Lung (tissue), 12 donors: ENCODE results near the gene TMEM223. TPM values are rescaled to one million over a fixed set of nuclear protein-coding genes. Genes with fewer than 3 reads are reported as not detected.
"Not testable (repeated sequence)": the region's sequence is repeated elsewhere in the genome, so short reads cannot be mapped to it uniquely, and the experiment has no call there.

Source experiments
- ATAC-seq: fragments of 200-7000 bp; cut with Tn5 transposase; one replicate; pipeline ENCODE4 v1.9.1; 2020; ENCODE audit warnings: moderate number of reproducible peaks; ENCODE audit not compliant: insufficient read depth, low FRiP score
- DNase-seq, 3 donors: peaks; one replicate each; pipeline ENCODE4 v3.0.0-alpha.2; 2013 to 2017
- H3K27ac ChIP-seq, 2 donors: one replicate each; pipeline ENCODE4 v1.5.1; 2013; ENCODE audit warnings: mild to moderate bottlenecking in 2 of 2, moderate library complexity in 2 of 2, control low read depth in 1 of 2, inconsistent platforms in 1 of 2, low read depth in 1 of 2, low read length in 1 of 2
- H3K27me3 ChIP-seq, 3 donors: one replicate each; pipeline ENCODE4 v1.5.1; 2013; ENCODE audit warnings: low read length in 2 of 3; ENCODE audit not compliant: control insufficient read depth in 3 of 3, insufficient read depth in 3 of 3
- H3K36me3 ChIP-seq, 4 donors: one replicate each; pipeline ENCODE4 v1.5.1; 2013; ENCODE audit warnings: low read length in 4 of 4, mild to moderate bottlenecking in 1 of 4, moderate library complexity in 1 of 4; ENCODE audit not compliant: control insufficient read depth in 4 of 4, insufficient read depth in 4 of 4
- H3K4me1 ChIP-seq, 5 donors: one replicate each; pipeline ENCODE4 v1.5.1; 2013; ENCODE audit warnings: low read length in 5 of 5, mild to moderate bottlenecking in 2 of 5, moderate library complexity in 1 of 5; ENCODE audit not compliant: control insufficient read depth in 5 of 5, insufficient read depth in 5 of 5
- H3K4me3 ChIP-seq: one replicate; pipeline ENCODE4 v1.5.1; 2013; ENCODE audit warnings: mild to moderate bottlenecking, control low read depth, moderate library complexity
- H3K9ac ChIP-seq, 2 donors: one replicate each; pipeline ENCODE4 v1.5.1; 2013; ENCODE audit warnings: low read length in 2 of 2, control low read depth in 1 of 2; ENCODE audit not compliant: insufficient read depth in 1 of 2
- H3K9me3 ChIP-seq, 4 donors: one replicate each; pipeline ENCODE4 v1.5.1; 2013; ENCODE audit warnings: low read length in 3 of 4, mild to moderate bottlenecking in 1 of 4, moderate library complexity in 1 of 4; ENCODE audit not compliant: control insufficient read depth in 4 of 4, insufficient read depth in 3 of 4
- WGBS, 2 donors: extraction: QIAGEN DNeasy Blood & Tissue Kit; methylation state at CpG; one replicate each; pipeline ENCODE4 v1.1.7; 2013; 5-methylcytosine and 5-hydroxymethylcytosine counted together
- polyA plus RNA-seq, 2 donors: library from polyadenylated mRNA; stranded (reverse); fragments of 200-250 nt; gene quantifications; one replicate each; pipeline ENCODE4 v1.2.1, GENCODE V29; 2013
- total RNA-seq, 2 donors: library from RNA; depleted of rRNA in 1 of 2; stranded (reverse); fragments of >200 nt in 1 of 2; gene quantifications; one replicate each; pipeline ENCODE4 v1.2.1, GENCODE V29; 2014 to 2021
- TF ChIP-seq, protein P1 (sequence below): IDR thresholded peaks from 2 replicates; pipeline ENCODE4 v1.5.1; 2012; ENCODE audit warnings: mild to moderate bottlenecking; ENCODE audit errors: control extremely low read depth, extremely low read depth
- donor health status: control.
- donor health status: control.
- donor health status: Bipolar disorder and iron deficiency.
- donor health status: healthy.
- donor health status: DM: yes; HTN: yes; CAD: no.

Gene TMEM223
- total and polyA plus RNA-seq, 4 donors = 9.7 to 38.6 (median 18.7) TPM

DNA sequence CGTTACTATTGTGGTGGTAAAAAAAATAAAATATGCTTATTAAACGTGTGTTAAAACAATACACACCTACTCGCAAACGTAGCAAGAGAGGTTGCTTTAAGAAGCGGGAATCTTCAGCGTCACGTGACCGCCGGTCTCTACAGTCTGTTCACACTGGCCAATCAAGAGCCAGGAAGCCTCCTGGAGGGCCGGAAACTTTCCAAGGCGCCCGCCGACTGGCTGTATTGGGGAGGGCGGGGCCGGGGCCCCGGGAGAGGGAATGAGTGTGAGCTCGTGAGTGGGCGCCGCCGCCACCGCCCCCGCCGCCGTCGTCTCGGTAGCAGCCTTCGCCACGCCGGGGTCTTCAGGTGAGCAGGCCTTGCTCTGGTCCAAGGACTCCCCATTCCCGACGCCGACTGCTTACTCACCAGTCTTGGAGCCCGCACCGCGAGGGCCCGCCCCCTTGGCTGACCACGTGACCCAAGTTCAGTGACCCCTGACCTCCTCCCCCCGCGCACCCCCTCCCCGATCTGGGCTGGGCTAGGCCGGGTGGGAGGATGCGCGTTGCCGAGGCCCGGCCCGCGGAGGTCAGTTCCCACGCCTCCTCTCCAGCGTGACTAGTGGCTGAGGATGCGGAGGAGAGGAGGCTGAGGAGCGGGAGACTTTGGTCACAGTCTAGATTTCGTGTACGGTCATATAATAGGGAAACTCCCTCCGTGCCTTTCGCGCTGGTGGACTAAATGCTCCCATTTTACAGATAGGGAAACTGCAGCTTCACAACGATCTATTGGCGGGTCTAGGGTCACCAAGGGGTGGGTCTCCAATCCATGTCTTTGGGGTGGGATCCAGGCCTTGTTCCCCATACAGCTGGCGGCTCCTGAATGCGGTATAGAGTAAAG, 20.4 kb downstream of the TMEM223 start, which contains the start of gene TAF6L:
TSS of gene TAF6L (plus strand) at position 253 of the 878 bp plus-strand sequence. CDS start 4,388 bp downstream, outside the sequence.
- WGBS, 2 donors = 2 to 4% methylated on average over 50 to 60 of the region's 60 CpGs
- H3K4me3 ChIP-seq = peak within 1 kb of the TSS; percentile 72
- DNase-seq = peak; percentile 98 to 99 (median 98)

DNA sequence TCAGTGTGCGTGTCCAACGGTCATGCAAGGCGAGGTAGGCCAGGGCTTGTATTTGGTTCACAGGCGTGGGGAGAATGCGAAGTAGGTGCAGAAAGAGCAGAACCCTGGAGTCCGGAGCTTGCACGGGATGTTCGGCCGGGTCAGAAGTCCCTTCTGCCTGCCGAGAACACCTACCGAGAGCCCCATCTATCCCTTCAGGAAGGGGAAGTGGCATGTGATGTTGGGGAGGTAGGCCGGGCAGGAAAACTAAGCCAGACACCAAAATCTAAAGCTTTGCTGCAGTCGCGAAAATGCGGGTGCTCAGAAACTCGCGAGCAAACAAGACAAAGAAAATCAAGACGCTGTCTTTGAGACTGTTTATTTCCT, 21.0 kb downstream of the TMEM223 start:
- peak overlapping the region; percentile 90 to 98 for H3K27ac ChIP-seq
- H3K9me3 ChIP-seq = no peaks in the 10 kb centered on the region
- DNase-seq (peak in 1 of 3 donors; percentile 40), ATAC-seq (no peak)
- peak overlapping the region; percentile 52 for H3K4me3 ChIP-seq
- H3K4me1 ChIP-seq = peaks cover 0 to 14% (median 3%) of the 10 kb centered on the region in 5 donors
- no peaks in the 10 kb centered on the region for H3K27me3 ChIP-seq
- 2% methylated on average over 18 of the region's 18 CpGs for WGBS, 2 donors
- peaks cover 6 to 20% (median 17%) of the 10 kb centered on the region in 4 donors for H3K36me3 ChIP-seq
- TF ChIP-seq, protein P1, sequence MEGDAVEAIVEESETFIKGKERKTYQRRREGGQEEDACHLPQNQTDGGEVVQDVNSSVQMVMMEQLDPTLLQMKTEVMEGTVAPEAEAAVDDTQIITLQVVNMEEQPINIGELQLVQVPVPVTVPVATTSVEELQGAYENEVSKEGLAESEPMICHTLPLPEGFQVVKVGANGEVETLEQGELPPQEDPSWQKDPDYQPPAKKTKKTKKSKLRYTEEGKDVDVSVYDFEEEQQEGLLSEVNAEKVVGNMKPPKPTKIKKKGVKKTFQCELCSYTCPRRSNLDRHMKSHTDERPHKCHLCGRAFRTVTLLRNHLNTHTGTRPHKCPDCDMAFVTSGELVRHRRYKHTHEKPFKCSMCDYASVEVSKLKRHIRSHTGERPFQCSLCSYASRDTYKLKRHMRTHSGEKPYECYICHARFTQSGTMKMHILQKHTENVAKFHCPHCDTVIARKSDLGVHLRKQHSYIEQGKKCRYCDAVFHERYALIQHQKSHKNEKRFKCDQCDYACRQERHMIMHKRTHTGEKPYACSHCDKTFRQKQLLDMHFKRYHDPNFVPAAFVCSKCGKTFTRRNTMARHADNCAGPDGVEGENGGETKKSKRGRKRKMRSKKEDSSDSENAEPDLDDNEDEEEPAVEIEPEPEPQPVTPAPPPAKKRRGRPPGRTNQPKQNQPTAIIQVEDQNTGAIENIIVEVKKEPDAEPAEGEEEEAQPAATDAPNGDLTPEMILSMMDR = no peak
- peak overlapping the region; percentile 35 to 73 for H3K9ac ChIP-seq

More for the DNA sequence above, 20.4 kb downstream of the TMEM223 start, which contains the start of gene TAF6L:
- TF ChIP-seq, protein P1 = no peak
- peaks cover 0 to 2% (median 0%) of the 10 kb centered on the region in 4 donors for H3K9me3 ChIP-seq
- peaks cover under 1 to 21% (median 18%) of the 10 kb centered on the region in 4 donors for H3K36me3 ChIP-seq
- H3K27me3 ChIP-seq = no peaks in the 10 kb centered on the region
- H3K9ac ChIP-seq = peak within 1 kb of the TSS; percentile 35 to 73
- ATAC-seq = peak; percentile 96
- H3K27ac ChIP-seq = peak within 1 kb of the TSS; percentile 93 to 98
- H3K4me1 ChIP-seq = peaks cover 0 to 14% (median 3%) of the 10 kb centered on the region in 5 donors

DNA sequence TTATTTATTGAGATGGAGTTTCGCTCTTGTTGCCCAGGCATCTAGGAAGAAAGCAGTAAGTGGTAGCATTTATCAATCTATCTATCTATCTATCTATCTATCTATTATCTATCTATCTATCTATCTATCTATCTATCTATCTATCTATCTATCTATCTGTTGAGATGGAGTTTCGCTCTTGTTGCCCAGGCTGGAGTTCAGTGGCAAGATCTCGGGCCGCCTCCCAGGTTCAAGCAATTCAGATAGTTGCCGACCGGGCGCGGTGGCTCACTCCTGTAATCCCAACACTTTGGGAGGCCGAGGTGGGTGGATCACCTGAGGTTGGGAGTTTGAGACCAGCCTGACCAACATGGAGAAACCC, 31.0 kb downstream of the TMEM223 start:
- H3K4me3 ChIP-seq, H3K27me3 ChIP-seq, ATAC-seq, DNase-seq, H3K9ac ChIP-seq, H3K9me3 ChIP-seq: not testable (repeated sequence)
- Histone ChIP-seq H3K4me1 (peaks cover 0 to 11% (median 5%) of the 10 kb centered on the region in 5 donors), H3K36me3 (peaks cover 0 to 11% (median 8%) of the 10 kb centered on the region in 4 donors), H3K27ac (peak overlapping the region in 1 of 2 donors; percentile 49)
- 33 to 39% methylated on average over 9 of the region's 9 CpGs for WGBS, 2 donors
